CD4-positive, CD25-positive, alpha-beta regulatory T cell (primary cell): ENCODE measurements around the gene PRKCE. TPM values are rescaled to one million over a fixed set of nuclear protein-coding genes. Genes with fewer than 3 reads are reported as not detected.

Experiments
- ATAC-seq, 2 donors: fragments of 150-1000 bp; cut with Tn5 transposase; one replicate each; pipeline ENCODE4 v1.10.0; 2021; ENCODE audit warnings: low read depth in 2 of 2, moderate number of reproducible peaks in 2 of 2, moderate library complexity in 1 of 2
- DNase-seq, 3 donors: peaks; one replicate each; pipeline versions ENCODE4 v3.0.0 to v3.0.0-alpha.2; 2012 to 2022; ENCODE audit warnings: mixed read lengths in 1 of 3
- H3K27ac ChIP-seq: one replicate; pipeline ENCODE4 v1.7.0; 2013; ENCODE audit warnings: mild to moderate bottlenecking, low read length; ENCODE audit not compliant: insufficient read depth, poor library complexity, severe bottlenecking
- H3K27me3 ChIP-seq: one replicate; pipeline ENCODE4 v1.7.0; 2013; ENCODE audit warnings: low read length; ENCODE audit not compliant: control insufficient read depth, insufficient read depth
- H3K36me3 ChIP-seq: one replicate; pipeline ENCODE4 v1.7.0; 2013; ENCODE audit warnings: mild to moderate bottlenecking, low read length, moderate library complexity; ENCODE audit not compliant: control insufficient read depth, insufficient read depth
- H3K4me1 ChIP-seq: 2 replicates; pipeline ENCODE4 v1.7.0; 2013; ENCODE audit warnings: mild to moderate bottlenecking, low read length; ENCODE audit not compliant: insufficient read depth, control insufficient read depth, poor library complexity, severe bottlenecking
- H3K4me3 ChIP-seq: one replicate; pipeline ENCODE4 v1.7.0; 2013; ENCODE audit warnings: low read depth, mild to moderate bottlenecking, low read length, moderate library complexity
- H3K9me3 ChIP-seq, 2 experiments: 1 replicate in 1 of 2; 2 replicates in 1 of 2; pipeline ENCODE4 v1.7.0; 2013; ENCODE audit warnings: low read length in 2 of 2, mild to moderate bottlenecking in 1 of 2, moderate library complexity in 1 of 2; ENCODE audit not compliant: control insufficient read depth in 2 of 2
- H3K27ac Mint-ChIP-seq, 3 donors: one replicate each; pipeline ENCODE4 v1.8.0; 2020 to 2022; ENCODE audit warnings: mild to moderate bottlenecking in 3 of 3, mixed read lengths in 3 of 3, moderate library complexity in 2 of 3
- H3K27me3 Mint-ChIP-seq: one replicate; pipeline ENCODE4 v1.8.0; 2022; ENCODE audit warnings: mild to moderate bottlenecking, mixed read lengths
- H3K36me3 Mint-ChIP-seq: one replicate; pipeline ENCODE4 v1.8.0; 2020; ENCODE audit warnings: mixed read lengths
- H3K4me1 Mint-ChIP-seq, 4 donors: one replicate each; pipeline ENCODE4 v1.8.0; 2020 to 2022; ENCODE audit warnings: mixed read lengths in 4 of 4, mild to moderate bottlenecking in 1 of 4
- H3K4me3 Mint-ChIP-seq, 4 donors: one replicate each; pipeline ENCODE4 v1.8.0; 2020 to 2022; ENCODE audit warnings: mild to moderate bottlenecking in 4 of 4, mixed read lengths in 4 of 4, moderate library complexity in 3 of 4
- H3K9me3 Mint-ChIP-seq, 7 donors: one replicate each; pipeline ENCODE4 v1.8.0; 2020 to 2022; ENCODE audit warnings: mixed read lengths in 7 of 7, mild to moderate bottlenecking in 3 of 7, moderate library complexity in 2 of 7
- polyA plus RNA-seq, 4 donors: library from polyadenylated mRNA; unstranded; fragments of 300-500 nt; fragmentation: Illumina TruSeq; gene quantifications; one replicate each; pipeline ENCODE4 v1.2.3, GENCODE V29; 2021
- total RNA-seq: library from RNA; stranded (reverse); gene quantifications from one replicate; pipeline ENCODE4 v1.2.3, GENCODE V29; 2022

The PRKCE gene
- total and polyA plus RNA-seq, 5 donors from 2014 or later: 0.78 to 16.5 (median 1.3) TPM

DNA sequence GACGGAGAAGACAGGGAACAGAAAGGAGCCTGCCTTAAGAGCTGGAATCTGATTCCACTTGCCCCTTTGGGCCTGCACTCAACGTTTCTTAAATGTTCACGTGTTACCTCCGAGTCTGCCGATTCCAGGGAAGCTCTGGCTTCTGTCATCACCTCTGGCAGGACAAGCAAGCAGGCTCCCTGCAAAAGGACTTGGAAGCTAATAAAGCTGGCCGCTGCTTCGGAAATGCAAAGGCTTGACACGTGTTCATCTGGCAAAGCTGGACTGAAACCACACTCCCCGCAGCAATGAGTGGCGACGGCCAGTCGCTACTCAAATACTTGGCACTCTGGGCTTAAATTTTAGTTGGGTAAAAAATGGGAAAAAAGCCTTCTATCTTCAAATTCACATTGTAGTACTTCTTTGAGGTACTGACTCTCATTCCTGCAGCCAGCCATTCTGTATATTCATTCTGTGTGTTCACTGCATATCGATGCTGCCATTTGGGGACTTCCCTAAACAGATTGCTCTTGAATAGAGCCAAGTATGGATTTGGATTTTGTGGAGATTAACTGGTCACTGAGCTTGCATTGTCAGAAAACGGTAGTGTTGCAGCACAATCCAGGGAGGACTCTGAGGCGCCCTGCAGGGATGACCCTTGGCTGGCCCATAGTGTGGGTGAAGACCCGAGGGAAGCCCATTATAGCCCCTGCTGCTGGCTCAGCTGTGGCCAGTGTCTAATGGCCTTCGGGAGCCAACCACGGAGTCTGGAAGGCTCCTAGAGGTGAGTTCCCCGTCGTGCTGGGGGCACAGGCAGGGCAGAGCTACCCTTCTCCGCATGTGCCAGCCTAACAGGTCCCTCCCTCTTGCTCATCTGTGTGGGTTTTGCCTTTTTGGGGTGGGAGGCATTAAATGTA lies 231.5 kb downstream of the PRKCE start:
- no peaks in the 10 kb centered on the region for H3K9me3 Mint-ChIP-seq
- no peaks in the 10 kb centered on the region for H3K9me3 ChIP-seq
- no peak overlapping the region for H3K4me3 ChIP-seq
- no peaks in the 10 kb centered on the region for H3K36me3 ChIP-seq
- H3K4me1 Mint-ChIP-seq: peaks cover 0 to 6% (median 3%) of the 10 kb centered on the region in 4 donors
- H3K27ac Mint-ChIP-seq: no peak overlapping the region
- no peaks in the 10 kb centered on the region for H3K4me1 ChIP-seq
- no peak for DNase-seq
- no peaks in the 10 kb centered on the region for H3K27me3 ChIP-seq
- no peaks in the 10 kb centered on the region for H3K27me3 Mint-ChIP-seq
- no peak overlapping the region for H3K4me3 Mint-ChIP-seq
- no peak for ATAC-seq
- peaks cover 5% of the 10 kb centered on the region for H3K36me3 Mint-ChIP-seq
- no peak overlapping the region for H3K27ac ChIP-seq

DNA sequence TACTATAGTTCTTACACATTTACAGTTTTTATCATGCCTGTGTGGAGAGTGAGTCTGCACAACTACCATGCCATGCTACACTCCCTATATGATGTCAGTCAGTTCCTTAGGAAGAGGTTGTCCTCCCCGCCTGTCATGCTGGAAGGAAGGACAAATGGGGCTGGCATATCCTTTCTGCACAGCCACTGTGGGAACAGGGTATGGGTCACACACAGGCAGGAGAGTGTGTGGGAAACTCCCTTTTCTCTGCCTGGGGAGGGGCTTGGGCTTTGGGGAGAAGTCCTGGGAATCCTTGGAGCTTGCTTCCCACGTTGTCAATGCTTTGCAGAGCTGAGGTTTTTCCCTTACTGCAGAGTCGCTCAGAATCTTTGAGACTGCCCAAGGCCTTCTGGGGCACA lies 232.1 kb downstream of the PRKCE start:
- H3K4me3 Mint-ChIP-seq: no peak overlapping the region
- H3K4me3 ChIP-seq: no peak overlapping the region
- H3K36me3 Mint-ChIP-seq: no peaks in the 10 kb centered on the region
- DNase-seq: no peak
- H3K4me1 ChIP-seq: no peaks in the 10 kb centered on the region
- H3K36me3 ChIP-seq: no peaks in the 10 kb centered on the region
- no peaks in the 10 kb centered on the region for H3K9me3 Mint-ChIP-seq
- no peaks in the 10 kb centered on the region for H3K27me3 ChIP-seq
- no peaks in the 10 kb centered on the region for H3K9me3 ChIP-seq
- no peak for ATAC-seq
- H3K27ac Mint-ChIP-seq: no peak overlapping the region
- no peaks in the 10 kb centered on the region for H3K27me3 Mint-ChIP-seq
- H3K27ac ChIP-seq: no peak overlapping the region
- peaks cover 0 to 6% (median 3%) of the 10 kb centered on the region in 4 donors for H3K4me1 Mint-ChIP-seq

DNA sequence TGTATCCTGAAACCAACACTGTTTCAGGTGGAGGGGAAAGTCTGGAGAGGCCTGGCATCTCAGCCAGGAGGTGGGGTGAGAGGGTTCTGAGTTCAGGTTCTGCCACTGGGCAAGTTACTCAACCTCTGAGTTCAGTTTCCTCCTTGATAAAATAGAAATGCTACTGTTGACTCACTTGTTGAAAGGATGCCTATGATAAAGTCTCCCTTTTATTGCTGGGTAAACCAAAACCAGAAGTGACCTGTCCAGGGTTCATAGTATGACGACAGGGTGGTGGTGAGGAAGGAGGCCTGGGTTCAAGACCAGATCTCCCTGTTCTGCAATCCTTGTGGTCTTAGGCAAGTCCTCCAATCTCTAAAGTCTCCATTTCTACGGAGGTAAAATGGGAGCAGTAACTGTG lies 232.7 kb downstream of the PRKCE start:
- no peaks in the 10 kb centered on the region for H3K36me3 ChIP-seq
- H3K36me3 Mint-ChIP-seq: no peaks in the 10 kb centered on the region

DNA sequence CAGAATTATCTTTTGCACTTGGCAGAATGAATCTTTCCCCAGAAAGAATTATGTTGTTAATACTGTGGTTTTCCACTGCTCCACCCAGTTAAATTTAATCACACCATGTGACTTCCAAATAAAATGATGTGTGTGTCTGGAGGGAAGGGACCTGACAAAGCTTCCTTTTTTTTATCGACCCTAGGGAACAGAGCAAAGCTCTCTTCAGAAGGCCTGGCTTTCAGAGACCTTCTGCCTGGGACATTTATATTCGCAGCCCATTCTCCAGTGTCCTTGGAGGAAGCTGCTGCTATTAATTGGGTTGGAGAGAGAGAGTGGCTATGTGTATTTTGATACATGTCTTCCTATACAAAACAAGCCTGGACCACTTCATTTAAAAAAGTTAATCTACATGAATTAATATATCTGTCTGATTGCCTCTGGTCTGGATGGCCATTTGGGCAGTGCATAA lies 233.7 kb downstream of the PRKCE start:
- Mint-ChIP-seq H3K4me1 (peaks cover 0 to 17% (median 7%) of the 10 kb centered on the region in 4 donors), H3K36me3 (no peaks in the 10 kb centered on the region), H3K4me3 (no peak overlapping the region), H3K27me3 (no peaks in the 10 kb centered on the region), H3K27ac (no peak overlapping the region), H3K9me3 (no peaks in the 10 kb centered on the region)
- Histone ChIP-seq H3K27me3 (no peaks in the 10 kb centered on the region), H3K4me3 (no peak overlapping the region), H3K27ac (no peak overlapping the region), H3K4me1 (no peaks in the 10 kb centered on the region), H3K36me3 (no peaks in the 10 kb centered on the region), H3K9me3 (no peaks in the 10 kb centered on the region)
- ATAC-seq (no peak), DNase-seq (no peak)

More for the DNA sequence above, 232.7 kb downstream of the PRKCE start:
- Mint-ChIP-seq H3K4me3 (no peak overlapping the region), H3K9me3 (no peaks in the 10 kb centered on the region), H3K27ac (no peak overlapping the region), H3K4me1 (peaks cover 0 to 11% (median 5%) of the 10 kb centered on the region in 4 donors), H3K27me3 (no peaks in the 10 kb centered on the region)
- DNase-seq (no peak), ATAC-seq (no peak)
- Histone ChIP-seq H3K9me3 (no peaks in the 10 kb centered on the region), H3K4me3 (no peak overlapping the region), H3K27ac (no peak overlapping the region), H3K27me3 (no peaks in the 10 kb centered on the region), H3K4me1 (no peaks in the 10 kb centered on the region)

DNA sequence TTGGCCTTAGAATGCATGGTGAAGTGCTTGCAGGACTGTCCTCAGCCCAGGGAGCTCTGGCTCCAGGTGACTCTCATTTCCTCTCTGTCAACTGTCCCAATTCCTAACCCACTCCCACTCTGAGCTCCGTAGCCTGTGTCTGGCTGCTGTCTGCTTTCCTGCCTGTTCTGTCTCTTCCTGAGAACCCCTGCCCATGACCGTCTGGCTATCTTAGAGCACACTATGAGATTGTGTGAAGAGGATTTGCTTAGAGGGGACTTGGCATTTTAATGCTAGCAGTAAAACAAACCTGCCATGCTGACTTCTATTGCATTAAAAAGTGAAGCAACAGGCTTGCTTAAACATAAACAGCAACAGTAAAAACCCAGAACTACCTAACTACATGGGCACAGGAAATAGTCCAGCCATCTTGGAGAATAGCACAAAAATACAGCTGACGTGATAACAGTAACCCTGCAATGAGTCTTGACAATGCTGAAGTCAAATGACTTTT lies 234.7 kb downstream of the PRKCE start:
- peaks cover 0 to 24% (median 9%) of the 10 kb centered on the region in 4 donors for H3K4me1 Mint-ChIP-seq

DNA sequence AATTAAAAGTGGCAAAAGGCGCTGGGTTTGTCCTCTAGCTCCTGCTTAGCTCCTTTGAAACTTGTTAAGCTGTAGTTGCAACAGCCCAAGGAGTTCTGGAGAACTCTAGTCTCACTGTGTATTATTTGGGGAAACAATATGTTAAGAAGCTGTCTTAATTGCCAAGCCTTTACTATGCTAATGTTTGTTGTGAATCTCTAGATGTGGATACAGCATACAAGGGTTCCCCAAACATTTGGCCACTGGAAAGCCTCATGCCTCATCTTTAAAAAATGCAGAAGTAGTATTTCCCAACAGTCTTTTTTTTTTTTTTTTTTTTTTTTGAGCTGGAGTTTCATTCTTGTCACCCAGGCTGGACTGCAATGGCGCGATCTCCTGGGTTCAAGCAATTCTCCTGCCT lies 236.7 kb downstream of the PRKCE start:
- H3K27ac Mint-ChIP-seq: no peak overlapping the region
- Histone ChIP-seq H3K27ac (no peak overlapping the region), H3K36me3 (no peaks in the 10 kb centered on the region), H3K27me3 (no peaks in the 10 kb centered on the region), H3K4me3 (no peak overlapping the region), H3K4me1 (no peaks in the 10 kb centered on the region), H3K9me3 (no peaks in the 10 kb centered on the region)
- no peak for ATAC-seq
- H3K4me3 Mint-ChIP-seq: no peak overlapping the region
- DNase-seq: no peak
- no peaks in the 10 kb centered on the region for H3K27me3 Mint-ChIP-seq
- H3K4me1 Mint-ChIP-seq: peaks cover 0 to 39% (median 9%) of the 10 kb centered on the region in 4 donors
- H3K36me3 Mint-ChIP-seq: peaks cover 7% of the 10 kb centered on the region
- H3K9me3 Mint-ChIP-seq: no peaks in the 10 kb centered on the region

More for the DNA sequence above, 234.7 kb downstream of the PRKCE start:
- ATAC-seq: no peak
- H3K27ac ChIP-seq: no peak overlapping the region
- no peaks in the 10 kb centered on the region for H3K36me3 Mint-ChIP-seq
- no peak for DNase-seq
- no peak overlapping the region for H3K4me3 ChIP-seq
- H3K27me3 ChIP-seq: no peaks in the 10 kb centered on the region
- H3K4me1 ChIP-seq: no peaks in the 10 kb centered on the region
- H3K36me3 ChIP-seq: no peaks in the 10 kb centered on the region
- no peak overlapping the region for H3K4me3 Mint-ChIP-seq
- H3K9me3 ChIP-seq: no peaks in the 10 kb centered on the region
- H3K27ac Mint-ChIP-seq: no peak overlapping the region
- no peaks in the 10 kb centered on the region for H3K27me3 Mint-ChIP-seq
- H3K9me3 Mint-ChIP-seq: no peaks in the 10 kb centered on the region

DNA sequence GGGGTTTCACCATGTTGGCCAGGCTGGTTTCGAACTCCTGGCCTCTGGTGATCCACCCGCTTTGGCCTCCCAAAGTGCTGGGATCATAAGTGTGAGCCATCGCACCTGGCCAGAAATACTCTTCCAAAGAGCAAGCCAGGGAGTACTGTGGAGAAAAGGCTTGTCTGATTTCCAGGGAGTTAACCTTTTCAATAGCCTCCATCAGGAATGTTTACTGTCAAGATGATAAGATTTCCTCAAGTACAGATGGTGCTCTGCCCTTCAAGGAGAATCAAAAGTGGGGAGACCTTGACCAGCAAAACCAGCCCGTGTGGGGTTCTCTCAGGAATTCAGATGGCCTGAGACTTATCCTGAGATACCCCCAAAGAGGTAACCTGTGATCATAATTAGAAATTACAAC lies 237.2 kb downstream of the PRKCE start:
- peaks cover 0 to 39% (median 9%) of the 10 kb centered on the region in 4 donors for H3K4me1 Mint-ChIP-seq

More for the DNA sequence above, 237.2 kb downstream of the PRKCE start:
- no peak overlapping the region for H3K4me3 ChIP-seq
- H3K36me3 ChIP-seq: no peaks in the 10 kb centered on the region
- no peak overlapping the region for H3K4me3 Mint-ChIP-seq
- no peaks in the 10 kb centered on the region for H3K4me1 ChIP-seq
- H3K9me3 ChIP-seq: no peaks in the 10 kb centered on the region
- no peaks in the 10 kb centered on the region for H3K27me3 ChIP-seq
- no peaks in the 10 kb centered on the region for H3K9me3 Mint-ChIP-seq
- no peaks in the 10 kb centered on the region for H3K27me3 Mint-ChIP-seq
- ATAC-seq (no peak), DNase-seq (no peak)
- no peak overlapping the region for H3K27ac ChIP-seq
- no peak overlapping the region for H3K27ac Mint-ChIP-seq
- peaks cover 7% of the 10 kb centered on the region for H3K36me3 Mint-ChIP-seq
